GM23248 (cell line): ENCODE results near the gene SNTB2. TPM values are rescaled to one million over a fixed set of nuclear protein-coding genes. Genes with fewer than 3 reads are reported as not detected.
"Not testable (repeated sequence)": the region's sequence is repeated elsewhere in the genome, so short reads cannot be mapped to it uniquely, and the experiment has no call there.

Experiments used
- DNase-seq: peaks from one replicate; pipeline ENCODE4 v3.0.0-alpha.2; 2015
- H2AFZ ChIP-seq: fragments of 200-600 bp; sonication (generic); 2 replicates; pipeline ENCODE4 v1.6.1; 2016; ENCODE audit warnings: antibody characterized with exemption
- H3F3A ChIP-seq: fragments of 200-600 bp; sonication (generic); 2 replicates; pipeline ENCODE4 v1.6.1; 2016; ENCODE audit warnings: mild to moderate bottlenecking, antibody characterized with exemption, mixed run types; ENCODE audit not compliant: insufficient read depth
- H3K27ac ChIP-seq: fragments of 200-600 bp; sonication (generic); 2 replicates; pipeline ENCODE4 v1.5.1; 2016; ENCODE audit warnings: mild to moderate bottlenecking
- H3K27me3 ChIP-seq: fragments of 200-600 bp; sonication (generic); replicated peaks from 2 replicates; pipeline ENCODE4 v1.6.1; 2016; ENCODE audit warnings: mild to moderate bottlenecking; ENCODE audit not compliant: insufficient read depth
- H3K36me3 ChIP-seq: fragments of 200-600 bp; sonication (generic); 2 replicates; pipeline ENCODE4 v1.6.1; 2016; ENCODE audit warnings: low read depth, mild to moderate bottlenecking
- H3K4me1 ChIP-seq: fragments of 200-600 bp; sonication (generic); 2 replicates; pipeline ENCODE4 v1.6.1; 2016; ENCODE audit warnings: mild to moderate bottlenecking; ENCODE audit not compliant: insufficient read depth
- H3K4me2 ChIP-seq: fragments of 200-600 bp; sonication (generic); one replicate; pipeline ENCODE4 v1.6.1; 2016; ENCODE audit warnings: mild to moderate bottlenecking; ENCODE audit not compliant: unreplicated experiment
- H3K4me3 ChIP-seq: fragments of 200-600 bp; sonication (generic); 2 replicates; pipeline ENCODE4 v1.5.1; 2016; ENCODE audit warnings: mild to moderate bottlenecking
- H3K79me2 ChIP-seq: fragments of 200-600 bp; sonication (generic); 2 replicates; pipeline ENCODE4 v1.6.1; 2016; ENCODE audit warnings: mild to moderate bottlenecking; ENCODE audit not compliant: insufficient read depth
- H3K9ac ChIP-seq: fragments of 200-600 bp; sonication (generic); 2 replicates; pipeline ENCODE4 v1.6.1; 2016; ENCODE audit warnings: mild to moderate bottlenecking
- H3K9me2 ChIP-seq: fragments of 200-600 bp; sonication (generic); 2 replicates; pipeline ENCODE4 v1.6.1; 2016; ENCODE audit warnings: mixed run types, mild to moderate bottlenecking, moderate library complexity; ENCODE audit not compliant: insufficient read depth
- H3K9me3 ChIP-seq: fragments of 200-600 bp; sonication (generic); one replicate; pipeline ENCODE4 v1.6.1; 2017; ENCODE audit warnings: low read depth
- H4K20me1 ChIP-seq: fragments of 200-600 bp; sonication (generic); 2 replicates; pipeline ENCODE4 v1.6.0; 2016; ENCODE audit not compliant: insufficient read depth
- EZH2 ChIP-seq: fragments of 200-600 bp; sonication (generic); IDR thresholded peaks from 2 replicates; pipeline ENCODE4 v1.6.1; 2018; ENCODE audit warnings: antibody characterized with exemption, mild to moderate bottlenecking; ENCODE audit not compliant: insufficient read depth, poor library complexity, severe bottlenecking
- EZH2phosphoT487 ChIP-seq: fragments of 200-600 bp; sonication (generic); IDR thresholded peaks from 2 replicates; pipeline ENCODE4 v1.6.1; 2018; ENCODE audit warnings: antibody characterized with exemption, moderate library complexity, mild to moderate bottlenecking, low read depth; ENCODE audit not compliant: insufficient read depth
- WGBS, 2 experiments: methylation state at CpG; one replicate each; pipeline ENCODE4 v1.1.6; 2015 to 2017; ENCODE audit warnings: low lambda C conversion rate in 2 of 2, low coverage in 1 of 2; ENCODE audit errors: missing lambda C conversion rate in 2 of 2; 5-methylcytosine and 5-hydroxymethylcytosine counted together
- in situ Hi-C: fragments of 300-500 bp; cut with MboI; formaldehyde crosslinking; loops from 2 replicates; pipeline ENCODE4 v1.15.0; 2020
- polyA plus RNA-seq: library from polyadenylated mRNA; unstranded; fragments of >200 nt; fragmentation: Nextera tagmentation; extraction: Ambion mirVana; gene quantifications from 2 replicates; pipeline ENCODE4 v1.2.1, GENCODE V29; 2016
- total RNA-seq: library from RNA; depleted of rRNA; stranded (reverse); fragments of >200 nt; shearing (Covaris generic); gene quantifications from 2 replicates; pipeline ENCODE4 v1.2.3, GENCODE V29; 2014

SNTB2 gene
- total and polyA plus RNA-seq, 2 experiments from 2014 or later: 6.0 to 30.4 TPM

GRCh38 chr16:69283851-69284250 is 96.9 kb downstream of the SNTB2 start:
- H3K4me1 ChIP-seq: peaks cover 7% of the 10 kb centered on the region
- H3K9me3 ChIP-seq: no peaks in the 10 kb centered on the region
- in situ Hi-C loops: no loop called here
- H3K4me2 ChIP-seq: no peak overlapping the region
- no peak for TF ChIP-seq EZH2
- no peak for TF ChIP-seq EZH2phosphoT487
- H3K79me2 ChIP-seq: peaks cover 44% of the 10 kb centered on the region
- DNase-seq: no peak
- H3K27ac ChIP-seq: no peak overlapping the region
- no peak overlapping the region for H2AFZ ChIP-seq
- H3K9ac ChIP-seq: no peak overlapping the region
- no peaks in the 10 kb centered on the region for H3K27me3 ChIP-seq
- H3F3A ChIP-seq: no peaks in the 10 kb centered on the region
- no peak overlapping the region for H3K4me3 ChIP-seq
- H4K20me1 ChIP-seq: no peaks in the 10 kb centered on the region
- WGBS, 2 experiments: 95 to 96% methylated on average over 4 of the region's 4 CpGs
- no peaks in the 10 kb centered on the region for H3K9me2 ChIP-seq
- peaks cover 14% of the 10 kb centered on the region; the same call in 1 of the 2 replicates for H3K36me3 ChIP-seq

GRCh38 chr16:69285240-69285639 is 98.3 kb downstream of the SNTB2 start:
- no peak overlapping the region for H3K27ac ChIP-seq
- in situ Hi-C loops: no loop called here

GRCh38 chr16:69286941-69287713 is 100.2 kb downstream of the SNTB2 start:
- Histone ChIP-seq H3K9me2 (no peaks in the 10 kb centered on the region), H3K4me3 (no peak overlapping the region; the same call in 1 of the 2 replicates), H3K27me3 (no peaks in the 10 kb centered on the region), H3K79me2 (peaks cover 39% of the 10 kb centered on the region), H3K4me1 (peaks cover 7% of the 10 kb centered on the region), H3F3A (no peaks in the 10 kb centered on the region), H3K27ac (peak overlapping the region; percentile 67), H4K20me1 (no peaks in the 10 kb centered on the region), H3K4me2 (peak overlapping the region; percentile 11), H2AFZ (no peak overlapping the region), H3K9me3 (no peaks in the 10 kb centered on the region), H3K9ac (peak overlapping the region; percentile 50), H3K36me3 (peaks cover 14% of the 10 kb centered on the region; the same call in 1 of the 2 replicates)
- peak; percentile 79 for DNase-seq
- 33 to 34% methylated on average over 13 of the region's 13 CpGs for WGBS, 2 experiments
- in situ Hi-C loops: no loop called here
- TF ChIP-seq EZH2 (no peak), EZH2phosphoT487 (no peak)

More at GRCh38 chr16:69285240-69285639, 98.3 kb downstream of the SNTB2 start:
- H3K79me2 ChIP-seq: peaks cover 43% of the 10 kb centered on the region
- no peak overlapping the region for H3K9ac ChIP-seq
- peaks cover 14% of the 10 kb centered on the region; the same call in 1 of the 2 replicates for H3K36me3 ChIP-seq
- H3K27me3 ChIP-seq: no peaks in the 10 kb centered on the region
- H3K4me2 ChIP-seq: no peak overlapping the region
- 88% methylated on average over 4 of the region's 4 CpGs for WGBS, 2 experiments
- TF ChIP-seq EZH2 (no peak), EZH2phosphoT487 (no peak)
- H3K4me3 ChIP-seq: no peak overlapping the region
- no peaks in the 10 kb centered on the region for H3K9me3 ChIP-seq
- H3K4me1 ChIP-seq: peaks cover 7% of the 10 kb centered on the region
- H3K9me2 ChIP-seq: no peaks in the 10 kb centered on the region
- no peak overlapping the region for H2AFZ ChIP-seq
- no peaks in the 10 kb centered on the region for H4K20me1 ChIP-seq
- no peak for DNase-seq
- H3F3A ChIP-seq: no peaks in the 10 kb centered on the region

GRCh38 chr16:69291657-69292056 is 104.7 kb downstream of the SNTB2 start:
- not testable (repeated sequence) for H3K36me3 ChIP-seq, H3K4me3 ChIP-seq, H3F3A ChIP-seq, H2AFZ ChIP-seq, H3K27me3 ChIP-seq, DNase-seq, H3K27ac ChIP-seq, H3K4me2 ChIP-seq, H3K9me3 ChIP-seq, H3K9ac ChIP-seq, H3K9me2 ChIP-seq, H3K4me1 ChIP-seq, H4K20me1 ChIP-seq
- H3K79me2 ChIP-seq: 0 out of 2 replicates have a peak, but pooled peaks cover 20% of the 10 kb centered on the region
- in situ Hi-C loops: loop anchor here (5.0 kb wide), 1 partner anchor 139 kb away; no protein-coding TSS in a partner anchor
- 92 to 94% methylated on average over 9 of the region's 9 CpGs for WGBS, 2 experiments
